ENCODE measurements around the gene TMEM232. TPM values are rescaled to one million over a fixed set of nuclear protein-coding genes. Genes with fewer than 3 reads are reported as not detected.

The TMEM232 gene
- total and polyA plus RNA-seq, 2 experiments from 2014 or later, result 1.3 to 1.9 TPM

GRCh38 chr5:110590187-110590586 lies 136.3 kb downstream of the TMEM232 start:
- Histone ChIP-seq H2AFZ (no peak overlapping the region), H4K20me1 (replicated peaks; ENCODE audit: insufficient read depth) (no peaks in the 10 kb centered on the region), H3K36me3 (ENCODE audit: insufficient read depth) (no peaks in the 10 kb centered on the region), H3K9me2 (ENCODE audit: insufficient read depth) (no peaks in the 10 kb centered on the region), H3K4me2 (no peak overlapping the region), H3K27ac (ENCODE audit: low read depth) (no peak overlapping the region), H3K27me3 (ENCODE audit: insufficient read depth) (no peaks in the 10 kb centered on the region), H3K4me1 (ENCODE audit: insufficient read depth) (no peaks in the 10 kb centered on the region), H3K79me2 (replicated peaks; ENCODE audit: insufficient read depth) (no peaks in the 10 kb centered on the region), H3F3A (replicated peaks; ENCODE audit: low read depth) (no peaks in the 10 kb centered on the region), H3K4me3 (no peak overlapping the region)
- H3K9me3 Mint-ChIP-seq, result peaks cover 8% of the 10 kb centered on the region; the same call in 1 of the 3 replicates
- H3K27ac Mint-ChIP-seq, result no peak overlapping the region
- H3K36me3 Mint-ChIP-seq (ENCODE audit: low read depth), result 0 out of 3 replicates have a peak, but pooled peaks cover 2% of the 10 kb centered on the region
- no peaks in the 10 kb centered on the region; the same call in 2 of the 3 replicates for H3K4me1 Mint-ChIP-seq
- peak; percentile 90 for ATAC-seq
- peaks cover 2% of the 10 kb centered on the region for H3K27me3 Mint-ChIP-seq (ENCODE audit: insufficient read depth, low read depth, poor library complexity)
- no peak overlapping the region for H3K4me3 Mint-ChIP-seq
- peak; percentile 64 for DNase-seq (ENCODE audit: low spot score)
- no peak for TF ChIP-seq REST (IDR thresholded peaks at IDR 0.05; ENCODE audit: unreplicated experiment)
- no peak for TF ChIP-seq EZH2phosphoT487 (IDR thresholded peaks at IDR 0.05; ENCODE audit: unreplicated experiment)
- no peak for TF ChIP-seq POLR2AphosphoS5 (IDR thresholded peaks at IDR 0.05; ENCODE audit: low read depth)
- TF ChIP-seq CTCF (conservative IDR thresholded peaks at IDR 0.05; ENCODE audit: low read depth in 2 of 2), result peak; percentile 68 to 86

- no peak overlapping the region for H3K27ac ChIP-seq (ENCODE audit: low read depth)
- H3K4me2 ChIP-seq, result no peak overlapping the region
- no peak overlapping the region for H2AFZ ChIP-seq
- H3K27me3 ChIP-seq (ENCODE audit: insufficient read depth), result no peaks in the 10 kb centered on the region
- no peaks in the 10 kb centered on the region for H3K79me2 ChIP-seq (replicated peaks; ENCODE audit: insufficient read depth)
- H3K36me3 Mint-ChIP-seq (ENCODE audit: low read depth), result no peaks in the 10 kb centered on the region
- H3K4me1 Mint-ChIP-seq, result no peaks in the 10 kb centered on the region
- H3K9me3 Mint-ChIP-seq, result no peaks in the 10 kb centered on the region
- H4K20me1 ChIP-seq (replicated peaks; ENCODE audit: insufficient read depth), result no peaks in the 10 kb centered on the region
- H3K36me3 ChIP-seq (ENCODE audit: insufficient read depth), result no peaks in the 10 kb centered on the region
- no peak overlapping the region for H3K4me3 Mint-ChIP-seq
- TF ChIP-seq ZNF331 (CRISPR knock-in tag; IDR thresholded peaks at IDR 0.05; ENCODE audit: low read depth) (no peak), STAT1 (IDR thresholded peaks at IDR 0.05; ENCODE audit: unreplicated experiment) (no peak)
- no peak overlapping the region for H3K4me3 ChIP-seq
- H3K27me3 Mint-ChIP-seq (ENCODE audit: insufficient read depth, low read depth, poor library complexity), result peaks cover 2% of the 10 kb centered on the region
- no peaks in the 10 kb centered on the region for H3K4me1 ChIP-seq (ENCODE audit: insufficient read depth)
- H3K27ac Mint-ChIP-seq, result no peak overlapping the region
- no peaks in the 10 kb centered on the region for H3K9me2 ChIP-seq (ENCODE audit: insufficient read depth)
- ATAC-seq (no peak), DNase-seq (ENCODE audit: low spot score) (no peak)
- no peaks in the 10 kb centered on the region for H3F3A ChIP-seq (replicated peaks; ENCODE audit: low read depth)
These were observed 138.0 kb downstream of the TMEM232 start for GRCh38 chr5:110588286-110588980.
